ENCODE results near the gene PHF2. TPM values are rescaled to one million over a fixed set of nuclear protein-coding genes. Genes with fewer than 3 reads are reported as not detected.

PHF2 gene
- total RNA-seq, 4 donors from 2014 or later, result 22.6 to 40.2 (median 28.4) TPM

- Histone ChIP-seq H3K9me3 (no peaks in the 10 kb centered on the region), H3K27me3 (no peaks in the 10 kb centered on the region), H3K4me1 (peaks cover 8% of the 10 kb centered on the region), H3K4me3 (no peak overlapping the region), H3K36me3 (peaks cover 51% of the 10 kb centered on the region), H3K27ac (no peak overlapping the region)
- WGBS, result 90% methylated on average over 17 of the region's 17 CpGs
- DNase-seq (ENCODE audit: low spot score in 2 of 2), result peak; percentile 31 to 74
- TF ChIP-seq POLR2A (IDR thresholded peaks at IDR 0.05) (no peak), POLR2AphosphoS5 (IDR thresholded peaks at IDR 0.05) (no peak), EP300 (IDR thresholded peaks at IDR 0.05) (no peak)
- TF ChIP-seq, protein P1, sequence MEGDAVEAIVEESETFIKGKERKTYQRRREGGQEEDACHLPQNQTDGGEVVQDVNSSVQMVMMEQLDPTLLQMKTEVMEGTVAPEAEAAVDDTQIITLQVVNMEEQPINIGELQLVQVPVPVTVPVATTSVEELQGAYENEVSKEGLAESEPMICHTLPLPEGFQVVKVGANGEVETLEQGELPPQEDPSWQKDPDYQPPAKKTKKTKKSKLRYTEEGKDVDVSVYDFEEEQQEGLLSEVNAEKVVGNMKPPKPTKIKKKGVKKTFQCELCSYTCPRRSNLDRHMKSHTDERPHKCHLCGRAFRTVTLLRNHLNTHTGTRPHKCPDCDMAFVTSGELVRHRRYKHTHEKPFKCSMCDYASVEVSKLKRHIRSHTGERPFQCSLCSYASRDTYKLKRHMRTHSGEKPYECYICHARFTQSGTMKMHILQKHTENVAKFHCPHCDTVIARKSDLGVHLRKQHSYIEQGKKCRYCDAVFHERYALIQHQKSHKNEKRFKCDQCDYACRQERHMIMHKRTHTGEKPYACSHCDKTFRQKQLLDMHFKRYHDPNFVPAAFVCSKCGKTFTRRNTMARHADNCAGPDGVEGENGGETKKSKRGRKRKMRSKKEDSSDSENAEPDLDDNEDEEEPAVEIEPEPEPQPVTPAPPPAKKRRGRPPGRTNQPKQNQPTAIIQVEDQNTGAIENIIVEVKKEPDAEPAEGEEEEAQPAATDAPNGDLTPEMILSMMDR (IDR thresholded peaks at IDR 0.05), result no peak
Observed at GRCh38 chr9:93678199-93679019, 102.0 kb downstream of the PHF2 start.

DNA sequence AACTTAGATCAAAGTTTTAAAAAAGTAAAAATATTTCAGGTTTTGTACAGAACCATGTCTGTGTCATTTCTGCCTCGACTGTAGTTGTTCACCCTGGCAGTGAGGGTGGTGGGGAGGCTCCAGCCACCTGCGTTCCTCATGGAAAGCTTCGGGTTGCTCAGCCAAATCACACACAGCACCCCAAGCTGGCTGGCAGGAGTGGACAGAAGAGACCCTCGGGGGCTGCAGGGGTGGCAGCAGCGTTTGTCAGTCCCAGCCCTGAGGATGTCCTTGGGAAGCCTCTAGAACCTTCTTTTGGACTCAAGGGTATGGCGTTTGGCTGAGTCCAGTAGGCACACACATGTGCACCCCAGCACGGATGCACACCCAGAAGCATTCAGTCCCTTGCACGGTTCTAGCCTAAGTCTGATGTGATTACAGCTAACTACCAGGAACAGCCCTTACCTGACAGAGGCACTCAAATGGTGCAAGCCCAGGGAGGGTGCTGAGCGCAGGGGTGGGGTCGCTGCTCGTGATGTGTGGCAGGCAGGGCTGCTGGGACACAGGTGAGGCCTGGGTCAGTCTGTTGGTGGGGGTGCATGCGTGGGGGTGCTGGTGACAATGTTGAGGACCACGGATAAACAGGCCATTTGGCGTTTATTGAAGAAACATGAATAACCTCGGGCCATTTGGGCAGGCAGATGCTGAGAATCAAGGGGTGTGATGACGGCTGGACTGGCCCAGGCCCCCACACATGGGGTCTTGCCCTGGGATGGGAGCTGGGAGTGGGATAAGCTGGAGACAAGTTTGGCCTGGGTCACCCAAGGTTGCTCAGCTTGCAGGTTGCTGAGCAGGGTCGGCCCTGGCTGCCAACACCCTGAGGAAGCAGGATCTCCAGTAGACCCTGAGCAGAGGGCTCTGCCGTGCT, 103.4 kb downstream of the PHF2 start:
- peaks cover 8% of the 10 kb centered on the region for H3K4me1 ChIP-seq
- no peaks in the 10 kb centered on the region for H3K27me3 ChIP-seq
- DNase-seq (ENCODE audit: low spot score in 2 of 2), result peak in 1 of 2 donors; percentile 69
- WGBS, result 80% methylated on average over 12 of the region's 18 CpGs
- H3K36me3 ChIP-seq, result peaks cover 38% of the 10 kb centered on the region
- TF ChIP-seq POLR2A (IDR thresholded peaks at IDR 0.05) (no peak), POLR2AphosphoS5 (IDR thresholded peaks at IDR 0.05) (no peak), EP300 (IDR thresholded peaks at IDR 0.05) (no peak)
- H3K9me3 ChIP-seq, result no peaks in the 10 kb centered on the region
- H3K27ac ChIP-seq, result no peak overlapping the region
- H3K4me3 ChIP-seq, result no peak overlapping the region

- Histone ChIP-seq H3K27ac (no peak overlapping the region), H3K4me1 (peaks cover 8% of the 10 kb centered on the region), H3K36me3 (peaks cover 29% of the 10 kb centered on the region), H3K9me3 (no peaks in the 10 kb centered on the region), H3K4me3 (no peak overlapping the region), H3K27me3 (no peaks in the 10 kb centered on the region)
- WGBS, result 63% methylated on average over 5 of the region's 16 CpGs
- TF ChIP-seq POLR2A (IDR thresholded peaks at IDR 0.05) (no peak), EP300 (IDR thresholded peaks at IDR 0.05) (no peak), POLR2AphosphoS5 (IDR thresholded peaks at IDR 0.05) (no peak)
- TF ChIP-seq, protein P1 (IDR thresholded peaks at IDR 0.05), result no peak
- peak; percentile 40 to 70 for DNase-seq (ENCODE audit: low spot score in 2 of 2)
Observed at GRCh38 chr9:93680443-93681268, 104.3 kb downstream of the PHF2 start.

- Histone ChIP-seq H3K4me1 (peaks cover 8% of the 10 kb centered on the region), H3K27me3 (no peaks in the 10 kb centered on the region), H3K27ac (no peak overlapping the region), H3K36me3 (peaks cover 21% of the 10 kb centered on the region), H3K4me3 (no peak overlapping the region), H3K9me3 (no peaks in the 10 kb centered on the region)
- peak in 1 of 2 donors; percentile 48 for DNase-seq (ENCODE audit: low spot score in 2 of 2)
- WGBS, result 87% methylated on average over 12 of the region's 25 CpGs
- TF ChIP-seq POLR2A (IDR thresholded peaks at IDR 0.05) (no peak), POLR2AphosphoS5 (IDR thresholded peaks at IDR 0.05) (no peak), EP300 (IDR thresholded peaks at IDR 0.05) (no peak)
- TF ChIP-seq, protein P1 (IDR thresholded peaks at IDR 0.05), result no peak
Observed at GRCh38 chr9:93681269-93682154, 105.1 kb downstream of the PHF2 start.

Data from suprapubic skin (tissue), 4 donors.